Glutamatergic neuron (in vitro differentiated cells): ENCODE results near the gene ZFPM1. TPM values are rescaled to one million over a fixed set of nuclear protein-coding genes. Genes with fewer than 3 reads are reported as not detected.

Experiments used
- DNase-seq: peaks from one replicate; pipeline ENCODE4 v3.0.0; 2022
- H3K27ac Mint-ChIP-seq: one replicate; pipeline ENCODE4 v1.8.0; 2020; ENCODE audit warnings: mild to moderate bottlenecking, mixed read lengths, inconsistent platforms; ENCODE audit not compliant: unreplicated experiment
- H3K27me3 Mint-ChIP-seq: one replicate; pipeline ENCODE4 v1.8.0; 2020; ENCODE audit warnings: mild to moderate bottlenecking, moderate library complexity, mixed read lengths, inconsistent platforms; ENCODE audit not compliant: unreplicated experiment
- H3K36me3 Mint-ChIP-seq: one replicate; pipeline ENCODE4 v1.8.0; 2020; ENCODE audit warnings: mild to moderate bottlenecking, mixed read lengths, inconsistent platforms; ENCODE audit not compliant: unreplicated experiment
- H3K4me1 Mint-ChIP-seq: one replicate; pipeline ENCODE4 v1.8.0; 2020; ENCODE audit warnings: mild to moderate bottlenecking, low read depth, mixed read lengths, inconsistent platforms; ENCODE audit not compliant: unreplicated experiment
- H3K4me3 Mint-ChIP-seq: one replicate; pipeline ENCODE4 v1.8.0; 2020; ENCODE audit warnings: mild to moderate bottlenecking, mixed read lengths, inconsistent platforms; ENCODE audit not compliant: unreplicated experiment
- H3K9me3 Mint-ChIP-seq: one replicate; pipeline ENCODE4 v1.8.0; 2020; ENCODE audit warnings: mild to moderate bottlenecking, moderate library complexity, mixed read lengths, inconsistent platforms; ENCODE audit not compliant: unreplicated experiment
- CTCF ChIP-seq: fragments of 200-600 bp; sonication (generic); IDR thresholded peaks from one replicate; pipeline ENCODE4 v1.5.0; 2021; ENCODE audit not compliant: partially characterized antibody, unreplicated experiment
- total RNA-seq: library from RNA; stranded (reverse); fragmentation: NEBNext Ultra II Directional; extraction: Animal tissue kit (Norgen Biotek cat#: 25700); gene quantifications from one replicate; pipeline ENCODE4 v1.2.1, GENCODE V29; 2021; ENCODE audit not compliant: unreplicated experiment

ZFPM1 gene
- total RNA-seq, 1 donor from 2014 or later = 11.1 TPM

DNA sequence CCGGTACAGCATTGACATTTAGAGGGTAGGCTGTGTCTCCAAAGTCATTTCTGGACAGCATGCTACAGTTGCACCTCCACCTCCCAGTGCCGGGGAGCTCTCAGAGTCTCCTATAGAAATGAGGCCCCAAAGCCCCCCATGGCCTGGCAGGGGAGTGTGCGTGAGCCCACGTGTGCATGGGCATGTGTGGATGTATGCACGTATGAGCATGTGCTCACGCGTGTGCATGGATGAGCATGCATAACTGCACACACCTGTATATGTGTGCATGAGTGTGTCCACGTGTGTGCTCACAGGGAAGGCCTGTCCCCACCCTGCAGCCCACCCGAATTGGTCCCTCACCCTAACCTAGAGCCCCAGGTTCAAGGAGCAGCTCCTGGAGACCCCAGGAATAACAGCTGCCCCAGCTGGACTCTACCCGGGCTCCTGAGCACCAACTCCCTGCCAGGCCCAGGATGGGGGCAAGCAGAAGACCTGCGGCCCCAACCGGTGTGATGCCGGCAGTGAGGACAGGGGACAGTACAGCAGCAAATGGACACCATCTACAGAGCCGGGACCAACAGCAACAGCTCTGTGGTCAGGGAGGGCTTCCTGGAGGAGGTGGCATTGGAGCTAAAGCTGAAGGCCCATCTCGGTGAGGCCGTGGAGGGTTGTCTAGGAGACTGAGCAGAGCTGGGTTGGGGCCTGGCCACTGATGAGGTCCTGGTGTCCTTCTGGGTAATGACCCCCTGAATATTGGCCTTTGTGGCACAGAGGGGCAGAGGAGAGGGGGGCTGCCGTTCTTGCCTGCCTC is 35.2 kb upstream of the ZFPM1 start:
- no peaks in the 10 kb centered on the region for H3K4me1 Mint-ChIP-seq
- DNase-seq = no peak
- no peak for TF ChIP-seq CTCF

DNA sequence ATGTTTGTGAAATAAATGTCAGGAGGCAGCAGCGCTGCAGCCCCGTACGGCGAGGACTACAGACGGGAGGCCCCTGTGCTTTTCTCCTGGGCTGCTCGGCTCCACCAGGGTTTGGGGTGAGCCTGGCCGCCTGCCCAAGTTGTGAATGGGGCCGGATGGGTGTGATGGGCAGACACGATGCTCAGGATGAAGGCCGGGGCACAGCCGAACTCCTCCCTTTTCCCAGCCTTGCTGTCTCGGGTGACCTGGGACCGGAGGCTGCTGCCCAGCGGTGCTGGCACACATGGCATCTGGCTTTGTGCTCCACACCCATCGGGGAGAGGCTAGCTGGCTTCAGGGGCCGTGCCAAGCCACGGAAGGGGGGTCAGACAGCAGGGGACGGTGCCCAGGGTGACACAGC is 34.2 kb upstream of the ZFPM1 start:
- Mint-ChIP-seq H3K27ac (no peak overlapping the region), H3K27me3 (peaks cover 6% of the 10 kb centered on the region), H3K4me3 (no peak overlapping the region), H3K4me1 (no peaks in the 10 kb centered on the region), H3K36me3 (no peaks in the 10 kb centered on the region), H3K9me3 (peaks cover 3% of the 10 kb centered on the region)
- no peak for TF ChIP-seq CTCF
- DNase-seq = no peak

More for the DNA sequence above, 35.2 kb upstream of the ZFPM1 start:
- peaks cover 3% of the 10 kb centered on the region for H3K9me3 Mint-ChIP-seq
- H3K27ac Mint-ChIP-seq = no peak overlapping the region
- peaks cover 6% of the 10 kb centered on the region for H3K27me3 Mint-ChIP-seq
- no peaks in the 10 kb centered on the region for H3K36me3 Mint-ChIP-seq
- H3K4me3 Mint-ChIP-seq = no peak overlapping the region

DNA sequence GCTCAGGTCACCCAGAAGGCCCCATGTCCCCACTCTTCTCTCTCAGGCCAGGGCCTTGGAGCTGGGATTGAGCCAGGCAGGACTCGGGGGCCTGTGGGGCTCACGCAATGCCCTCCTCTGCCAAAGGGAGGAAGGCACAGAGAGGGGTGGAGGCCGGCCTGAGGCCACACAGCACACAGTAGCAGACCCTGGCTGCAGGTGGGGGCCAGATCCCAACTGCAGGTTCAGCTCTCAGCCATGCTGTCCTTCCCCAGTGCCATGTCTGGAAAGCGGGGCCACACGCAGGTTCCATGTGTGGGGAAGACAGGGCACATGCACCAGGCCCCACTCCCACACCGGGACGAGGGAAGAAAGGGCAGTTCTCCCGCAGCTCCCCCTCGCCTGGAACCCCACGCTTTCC is 33.3 kb upstream of the ZFPM1 start:
- TF ChIP-seq CTCF = no peak
- Mint-ChIP-seq H3K36me3 (no peaks in the 10 kb centered on the region), H3K9me3 (peaks cover 3% of the 10 kb centered on the region), H3K27ac (no peak overlapping the region), H3K27me3 (peaks cover 7% of the 10 kb centered on the region), H3K4me1 (peaks cover 4% of the 10 kb centered on the region), H3K4me3 (no peak overlapping the region)
- no peak for DNase-seq

GRCh38 chr16:88420496-88420895 is 32.6 kb upstream of the ZFPM1 start:
- H3K27ac Mint-ChIP-seq = no peak overlapping the region
- H3K4me3 Mint-ChIP-seq = no peak overlapping the region
- H3K27me3 Mint-ChIP-seq = peaks cover 7% of the 10 kb centered on the region
- no peak for TF ChIP-seq CTCF
- H3K36me3 Mint-ChIP-seq = no peaks in the 10 kb centered on the region
- peaks cover 3% of the 10 kb centered on the region for H3K9me3 Mint-ChIP-seq
- peaks cover 4% of the 10 kb centered on the region for H3K4me1 Mint-ChIP-seq
- DNase-seq = no peak

- peaks cover 4% of the 10 kb centered on the region for H3K4me1 Mint-ChIP-seq
- H3K27ac Mint-ChIP-seq = no peak overlapping the region
- peaks cover 3% of the 10 kb centered on the region for H3K9me3 Mint-ChIP-seq
- no peaks in the 10 kb centered on the region for H3K36me3 Mint-ChIP-seq
- no peak overlapping the region for H3K4me3 Mint-ChIP-seq
- TF ChIP-seq CTCF = no peak
- H3K27me3 Mint-ChIP-seq = peaks cover 7% of the 10 kb centered on the region
- no peak for DNase-seq
These were observed 31.8 kb upstream of the ZFPM1 start for GRCh38 chr16:88421301-88421700.
